ENCODE data around the gene POLL. TPM values are rescaled to one million over a fixed set of nuclear protein-coding genes. Genes with fewer than 3 reads are reported as not detected.

The POLL gene
- total RNA-seq, 1 donor from 2014 or later = 8.7 TPM

DNA sequence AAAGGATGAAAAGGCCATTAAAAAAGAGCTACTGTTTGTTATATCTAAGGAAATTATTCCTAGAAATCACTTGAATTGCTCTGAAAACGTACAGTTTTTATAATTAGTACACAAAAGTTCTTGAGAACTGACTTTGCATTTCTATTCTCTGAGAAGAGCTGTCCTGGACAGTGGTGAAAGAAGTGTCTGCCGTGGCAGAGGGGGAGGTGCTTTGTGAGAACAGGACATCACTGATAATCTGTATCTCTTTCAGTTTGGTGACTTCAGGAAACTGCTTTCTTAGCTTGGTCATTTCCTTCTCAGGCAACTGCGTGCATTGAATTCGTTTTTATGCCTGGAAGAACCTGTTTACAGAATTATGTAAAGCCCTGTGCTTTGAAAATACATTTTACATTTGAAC, 52.1 kb downstream of the POLL start:
- no peak for FAIRE-seq
- TF ChIP-seq, protein P1, sequence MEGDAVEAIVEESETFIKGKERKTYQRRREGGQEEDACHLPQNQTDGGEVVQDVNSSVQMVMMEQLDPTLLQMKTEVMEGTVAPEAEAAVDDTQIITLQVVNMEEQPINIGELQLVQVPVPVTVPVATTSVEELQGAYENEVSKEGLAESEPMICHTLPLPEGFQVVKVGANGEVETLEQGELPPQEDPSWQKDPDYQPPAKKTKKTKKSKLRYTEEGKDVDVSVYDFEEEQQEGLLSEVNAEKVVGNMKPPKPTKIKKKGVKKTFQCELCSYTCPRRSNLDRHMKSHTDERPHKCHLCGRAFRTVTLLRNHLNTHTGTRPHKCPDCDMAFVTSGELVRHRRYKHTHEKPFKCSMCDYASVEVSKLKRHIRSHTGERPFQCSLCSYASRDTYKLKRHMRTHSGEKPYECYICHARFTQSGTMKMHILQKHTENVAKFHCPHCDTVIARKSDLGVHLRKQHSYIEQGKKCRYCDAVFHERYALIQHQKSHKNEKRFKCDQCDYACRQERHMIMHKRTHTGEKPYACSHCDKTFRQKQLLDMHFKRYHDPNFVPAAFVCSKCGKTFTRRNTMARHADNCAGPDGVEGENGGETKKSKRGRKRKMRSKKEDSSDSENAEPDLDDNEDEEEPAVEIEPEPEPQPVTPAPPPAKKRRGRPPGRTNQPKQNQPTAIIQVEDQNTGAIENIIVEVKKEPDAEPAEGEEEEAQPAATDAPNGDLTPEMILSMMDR (IDR thresholded peaks at IDR 0.05; ENCODE audit: insufficient read depth, low read length, severe bottlenecking) = no peak
- Histone ChIP-seq H3K4me3 (ENCODE audit: low read depth, low read length) (no peak overlapping the region), H3K27me3 (ENCODE audit: control insufficient read depth, insufficient read depth, low read length) (no peaks in the 10 kb centered on the region), H3K36me3 (ENCODE audit: control insufficient read depth, insufficient read depth, low read length) (peaks cover 3% of the 10 kb centered on the region)
- DNase-seq (ENCODE audit: low read depth) = no peak

DNA sequence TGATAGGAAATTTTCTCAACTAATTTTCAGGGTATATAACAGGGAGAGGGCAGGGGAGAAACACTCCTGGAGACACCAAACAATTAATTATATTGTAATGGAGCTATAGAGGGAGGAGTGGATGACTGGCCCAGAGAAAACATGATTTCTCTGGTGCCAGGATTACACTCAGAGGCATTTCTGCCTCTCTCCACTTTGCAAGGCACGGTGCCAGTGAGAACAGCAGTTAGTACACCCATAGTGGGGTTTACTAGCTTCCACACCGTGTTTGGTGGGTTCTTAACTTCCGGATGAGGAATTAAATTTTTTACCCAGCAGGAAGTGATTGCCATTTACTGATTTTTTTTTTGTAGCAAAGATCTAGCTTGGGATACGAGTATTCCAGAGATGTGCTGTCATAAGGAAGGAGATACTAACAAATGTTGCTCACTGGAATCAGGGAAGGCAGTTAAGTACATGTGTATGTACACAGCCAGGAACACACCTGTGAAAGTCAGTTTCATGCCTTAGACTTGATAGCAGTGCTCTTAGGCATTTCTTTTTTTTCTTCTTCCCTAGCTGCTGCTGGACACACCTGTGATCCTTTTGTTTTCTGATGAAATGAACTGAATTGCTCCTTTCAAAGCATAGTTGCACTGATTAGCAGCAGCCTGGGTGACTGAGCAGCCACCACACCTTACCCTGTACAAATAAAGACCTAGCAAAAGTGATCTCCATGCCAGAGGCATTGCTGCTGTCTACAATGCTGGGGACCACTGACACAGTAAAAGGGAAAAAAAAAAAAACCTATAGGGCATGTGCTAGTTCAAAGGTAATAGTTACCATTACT, 58.1 kb downstream of the POLL start:
- FAIRE-seq (no peak), DNase-seq (ENCODE audit: low read depth) (no peak)
- TF ChIP-seq, protein P1 (IDR thresholded peaks at IDR 0.05; ENCODE audit: insufficient read depth, low read length, severe bottlenecking) = no peak
- Histone ChIP-seq H3K36me3 (ENCODE audit: control insufficient read depth, insufficient read depth, low read length) (peaks cover 3% of the 10 kb centered on the region), H3K4me3 (ENCODE audit: low read depth, low read length) (no peak overlapping the region), H3K27me3 (ENCODE audit: control insufficient read depth, insufficient read depth, low read length) (no peaks in the 10 kb centered on the region)

DNA sequence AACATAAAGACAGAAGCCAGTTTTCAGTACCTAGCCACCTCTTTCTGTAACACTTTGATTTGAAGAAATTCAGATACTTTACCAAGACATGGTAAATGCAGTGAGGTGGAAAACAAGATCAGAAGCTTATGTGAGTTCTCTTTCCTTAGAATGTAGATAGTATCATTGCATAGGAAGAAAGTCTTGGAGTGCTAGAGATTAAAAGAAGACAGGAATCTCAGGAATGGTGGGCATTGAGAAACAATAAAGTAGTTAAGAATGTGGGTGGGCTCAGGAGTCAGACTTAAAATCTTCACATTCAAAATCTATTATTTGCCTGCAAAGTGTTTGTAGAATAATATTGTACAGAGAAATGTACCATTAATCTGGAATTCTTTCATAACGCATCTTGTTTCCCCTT, 58.9 kb downstream of the POLL start:
- Histone ChIP-seq H3K4me3 (ENCODE audit: low read depth, low read length) (no peak overlapping the region), H3K27me3 (ENCODE audit: control insufficient read depth, insufficient read depth, low read length) (no peaks in the 10 kb centered on the region), H3K36me3 (ENCODE audit: control insufficient read depth, insufficient read depth, low read length) (peaks cover 3% of the 10 kb centered on the region)
- TF ChIP-seq, protein P1 (IDR thresholded peaks at IDR 0.05; ENCODE audit: insufficient read depth, low read length, severe bottlenecking) = no peak
- DNase-seq (ENCODE audit: low read depth) (no peak), FAIRE-seq (no peak)

Other genes starting within 250 kb of the POLL start
- 6.8 and 9.7 TPM in 2 replicates for gene BTRC, start 234.1 kb downstream of the POLL start, total RNA-seq
- gene DPCD, start 64 bp upstream of the POLL start, total RNA-seq = 27.7 and 38.2 TPM in 2 replicates
- gene FBXW4, start 106.9 kb upstream of the POLL start, total RNA-seq = 49.5 and 72.6 TPM in 2 replicates
- gene FGF8, start 187.9 kb upstream of the POLL start, total RNA-seq = 0.26 and 0.38 TPM in 2 replicates
- 128 and 158 TPM in 2 replicates for gene NPM3, start 195.2 kb upstream of the POLL start, total RNA-seq
- 96.4 and 176 TPM in 2 replicates for gene OGA, start 230.2 kb upstream of the POLL start, total RNA-seq

Measured in bronchial epithelial cell (primary cell).